ENCODE results near the gene GHRH.

The GHRH gene

DNA sequence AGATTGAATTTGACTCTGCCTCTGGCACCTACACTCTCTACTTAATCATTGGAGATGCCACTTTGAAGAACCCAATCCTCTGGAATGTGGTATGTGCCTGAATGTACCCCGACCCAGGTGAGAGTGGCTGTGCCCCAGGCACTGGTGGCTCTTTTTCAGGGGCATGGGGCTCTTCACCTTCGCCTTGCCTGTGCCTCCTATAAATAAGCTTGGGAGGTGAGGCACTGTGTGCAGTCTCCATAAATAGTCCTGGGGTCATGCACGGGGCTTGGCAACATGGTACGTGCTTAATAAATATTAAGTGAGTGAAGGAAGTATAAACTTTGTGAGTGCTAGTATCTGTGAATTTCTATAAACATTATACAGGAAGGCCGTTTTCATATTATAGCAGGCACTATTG lies 33.0 kb downstream of the GHRH start:
- no peak overlapping the region for H3K4me3 ChIP-seq (ENCODE audit: low read depth, low read length)
- TF ChIP-seq, protein P1, sequence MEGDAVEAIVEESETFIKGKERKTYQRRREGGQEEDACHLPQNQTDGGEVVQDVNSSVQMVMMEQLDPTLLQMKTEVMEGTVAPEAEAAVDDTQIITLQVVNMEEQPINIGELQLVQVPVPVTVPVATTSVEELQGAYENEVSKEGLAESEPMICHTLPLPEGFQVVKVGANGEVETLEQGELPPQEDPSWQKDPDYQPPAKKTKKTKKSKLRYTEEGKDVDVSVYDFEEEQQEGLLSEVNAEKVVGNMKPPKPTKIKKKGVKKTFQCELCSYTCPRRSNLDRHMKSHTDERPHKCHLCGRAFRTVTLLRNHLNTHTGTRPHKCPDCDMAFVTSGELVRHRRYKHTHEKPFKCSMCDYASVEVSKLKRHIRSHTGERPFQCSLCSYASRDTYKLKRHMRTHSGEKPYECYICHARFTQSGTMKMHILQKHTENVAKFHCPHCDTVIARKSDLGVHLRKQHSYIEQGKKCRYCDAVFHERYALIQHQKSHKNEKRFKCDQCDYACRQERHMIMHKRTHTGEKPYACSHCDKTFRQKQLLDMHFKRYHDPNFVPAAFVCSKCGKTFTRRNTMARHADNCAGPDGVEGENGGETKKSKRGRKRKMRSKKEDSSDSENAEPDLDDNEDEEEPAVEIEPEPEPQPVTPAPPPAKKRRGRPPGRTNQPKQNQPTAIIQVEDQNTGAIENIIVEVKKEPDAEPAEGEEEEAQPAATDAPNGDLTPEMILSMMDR (IDR thresholded peaks at IDR 0.05; ENCODE audit: low read depth, low read length, missing control alignments), result no peak

DNA sequence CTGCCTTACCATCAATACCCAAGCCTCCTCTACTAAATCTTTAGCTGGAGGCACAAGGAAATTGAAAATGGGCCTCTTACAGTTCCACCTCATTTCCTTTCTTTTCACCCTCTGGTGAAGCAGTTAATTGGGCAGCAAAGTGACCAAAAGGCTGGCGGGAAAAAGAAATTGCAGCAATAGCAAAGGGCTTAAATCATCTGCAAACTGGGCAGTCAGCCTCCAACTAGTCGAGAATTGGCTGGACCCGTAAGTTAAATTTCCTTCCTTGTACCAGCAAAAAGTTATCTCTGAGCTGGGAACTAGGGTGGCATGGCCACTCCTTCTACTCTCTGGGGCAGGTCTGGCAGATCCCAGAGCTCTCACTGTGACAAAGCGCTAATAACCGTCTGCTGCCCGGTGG lies 33.5 kb downstream of the GHRH start:
- no peak overlapping the region for H3K4me3 ChIP-seq (ENCODE audit: low read depth, low read length)
- TF ChIP-seq, protein P1 (IDR thresholded peaks at IDR 0.05; ENCODE audit: low read depth, low read length, missing control alignments), result no peak
- DNase-seq (ENCODE audit: low read depth), result no peak

More for the DNA sequence above, 33.0 kb downstream of the GHRH start:
- no peak for DNase-seq (ENCODE audit: low read depth)

GRCh38 chr20:37226889-37227288 lies 34.7 kb downstream of the GHRH start:
- TF ChIP-seq, protein P1 (IDR thresholded peaks at IDR 0.05; ENCODE audit: low read depth, low read length, missing control alignments), result no peak
- no peak for DNase-seq (ENCODE audit: low read depth)
- H3K4me3 ChIP-seq (ENCODE audit: low read depth, low read length), result no peak overlapping the region

- no peak for DNase-seq (ENCODE audit: low read depth)
- TF ChIP-seq, protein P1 (IDR thresholded peaks at IDR 0.05; ENCODE audit: low read depth, low read length, missing control alignments), result no peak
- no peak overlapping the region for H3K4me3 ChIP-seq (ENCODE audit: low read depth, low read length)
Measured at GRCh38 chr20:37225146-37225545, 36.5 kb downstream of the GHRH start.

DNA sequence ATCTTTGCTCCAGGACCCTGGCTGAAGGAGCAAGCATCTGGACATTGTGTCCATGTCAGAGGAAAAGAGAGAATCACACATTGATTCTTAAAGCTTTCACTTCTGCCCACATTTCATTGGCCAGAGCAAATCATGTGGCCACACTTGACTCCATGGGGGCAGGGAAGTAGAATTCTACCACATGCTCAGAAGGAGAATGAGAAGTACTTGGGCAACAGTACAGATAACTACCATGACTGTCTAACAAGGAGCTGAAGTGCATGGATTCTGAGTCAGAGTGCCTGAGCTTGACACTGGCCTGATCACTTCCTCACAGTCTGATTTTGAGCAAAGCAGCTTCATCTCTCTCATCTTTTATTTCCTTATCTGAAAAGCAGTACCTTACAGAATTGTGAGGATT lies 38.6 kb downstream of the GHRH start:
- TF ChIP-seq, protein P1 (IDR thresholded peaks at IDR 0.05; ENCODE audit: low read depth, low read length, missing control alignments), result no peak
- DNase-seq (ENCODE audit: low read depth), result no peak
- H3K4me3 ChIP-seq (ENCODE audit: low read depth, low read length), result no peak overlapping the region

DNA sequence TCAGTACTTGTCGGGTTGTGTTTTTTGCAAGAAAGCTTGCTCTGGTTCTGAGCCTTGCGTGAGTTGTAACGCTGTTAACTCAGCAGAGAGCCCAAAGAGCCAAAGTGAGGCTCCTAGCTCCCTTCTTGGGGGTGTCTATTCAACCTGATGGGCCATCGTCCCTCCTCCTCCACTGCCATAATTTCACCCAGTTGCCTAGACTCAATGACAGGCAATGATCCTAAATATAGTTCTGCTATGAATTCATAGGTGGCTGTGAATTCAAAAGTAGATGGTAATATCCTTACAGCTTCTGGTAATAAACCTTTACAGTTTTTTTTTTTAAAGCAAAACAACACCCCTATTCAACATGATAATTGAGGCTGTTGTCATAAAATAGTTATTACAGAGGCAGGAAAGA lies 39.5 kb downstream of the GHRH start:
- TF ChIP-seq, protein P1 (IDR thresholded peaks at IDR 0.05; ENCODE audit: low read depth, low read length, missing control alignments), result no peak
- no peak overlapping the region for H3K4me3 ChIP-seq (ENCODE audit: low read depth, low read length)
- DNase-seq (ENCODE audit: low read depth), result no peak

GRCh38 chr20:37220731-37221130 lies 40.9 kb downstream of the GHRH start:
- TF ChIP-seq, protein P1 (IDR thresholded peaks at IDR 0.05; ENCODE audit: low read depth, low read length, missing control alignments), result no peak

More at GRCh38 chr20:37220731-37221130, 40.9 kb downstream of the GHRH start:
- DNase-seq (ENCODE audit: low read depth), result no peak
- H3K4me3 ChIP-seq (ENCODE audit: low read depth, low read length), result no peak overlapping the region

All from GM12864 (cell line).